ENCODE measurements around the gene BRSK2.
"Not testable (repeated sequence)": the region's sequence is repeated elsewhere in the genome, so short reads cannot be mapped to it uniquely, and the experiment has no call there.

BRSK2 gene

DNA sequence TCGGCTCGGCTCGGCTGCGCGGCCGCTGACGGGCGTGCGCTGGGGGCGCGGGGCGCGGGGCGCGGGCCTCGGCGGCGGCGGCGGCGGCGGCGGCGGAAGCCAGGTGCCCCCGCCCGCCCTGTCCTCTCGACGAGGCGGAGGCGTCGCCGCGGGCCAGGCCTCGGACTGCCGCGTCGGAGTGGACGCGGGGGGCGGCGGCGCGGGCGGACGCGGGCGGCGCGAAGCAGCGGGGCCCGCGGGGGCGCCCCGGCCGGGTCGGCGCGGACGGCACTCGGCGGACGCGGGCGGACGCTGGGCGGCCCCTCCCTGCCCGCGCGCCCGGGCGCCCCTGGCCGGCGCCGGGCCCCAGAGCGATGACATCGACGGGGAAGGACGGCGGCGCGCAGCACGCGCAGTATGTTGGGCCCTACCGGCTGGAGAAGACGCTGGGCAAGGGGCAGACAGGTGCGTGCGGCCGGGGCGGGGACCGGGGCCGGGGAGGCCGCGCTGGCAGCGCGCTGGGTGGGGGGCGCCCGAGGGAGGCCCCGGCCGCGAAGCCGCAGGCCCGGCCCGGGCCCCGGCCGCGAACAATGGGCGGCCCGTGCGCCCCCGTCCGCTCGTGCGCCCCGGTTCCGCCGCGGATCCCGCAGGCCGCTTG lies at the start of gene BRSK2:
BRSK2 (plus strand) TSS at position 3 of the 637 bp plus-strand sequence; CDS start at position 354, 351 bp downstream.
- no peak for FAIRE-seq

DNA sequence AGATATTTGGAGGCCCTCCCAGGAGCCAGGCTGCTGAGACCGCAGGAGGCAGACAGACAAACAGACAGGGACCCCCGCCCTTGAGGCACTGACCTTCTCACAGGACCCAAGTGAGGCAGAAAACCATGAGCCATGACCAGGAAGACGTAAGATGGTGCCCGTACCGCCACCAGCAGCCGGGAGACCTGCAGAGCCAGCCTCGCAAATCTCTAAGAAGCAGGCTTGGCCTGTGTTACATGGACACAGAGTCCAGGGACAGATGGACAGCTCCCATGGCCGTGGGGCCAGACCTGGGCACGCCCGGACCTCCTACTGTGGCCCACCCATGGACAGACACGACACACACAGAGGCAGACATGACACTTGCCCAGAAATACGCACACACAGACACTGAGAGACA lies 49.6 kb upstream of the BRSK2 start:
- no peak for FAIRE-seq

DNA sequence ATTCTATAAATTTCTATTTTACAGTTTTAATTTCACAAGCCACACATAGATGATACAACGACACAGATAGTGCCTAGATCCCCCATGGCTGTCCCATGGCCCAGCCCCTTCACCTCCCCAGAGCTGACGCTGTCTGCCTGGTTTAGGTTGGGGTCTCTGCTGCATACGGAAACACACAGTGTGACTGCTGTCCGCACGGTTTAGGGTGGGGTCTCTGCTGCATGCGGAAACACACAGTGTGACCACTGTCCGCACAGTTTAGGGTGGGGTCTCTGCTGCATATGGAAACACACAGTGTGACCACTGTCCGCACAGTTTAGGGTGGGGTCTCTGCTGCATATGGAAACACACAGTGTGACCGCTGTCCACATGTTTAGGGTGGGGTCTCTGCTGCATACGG lies 48.5 kb upstream of the BRSK2 start:
- FAIRE-seq = not testable (repeated sequence)

GRCh38 chr11:1341928-1342524 lies 47.7 kb upstream of the BRSK2 start:
- no peak for FAIRE-seq

GRCh38 chr11:1342946-1343345 lies 46.8 kb upstream of the BRSK2 start:
- FAIRE-seq = no peak

DNA sequence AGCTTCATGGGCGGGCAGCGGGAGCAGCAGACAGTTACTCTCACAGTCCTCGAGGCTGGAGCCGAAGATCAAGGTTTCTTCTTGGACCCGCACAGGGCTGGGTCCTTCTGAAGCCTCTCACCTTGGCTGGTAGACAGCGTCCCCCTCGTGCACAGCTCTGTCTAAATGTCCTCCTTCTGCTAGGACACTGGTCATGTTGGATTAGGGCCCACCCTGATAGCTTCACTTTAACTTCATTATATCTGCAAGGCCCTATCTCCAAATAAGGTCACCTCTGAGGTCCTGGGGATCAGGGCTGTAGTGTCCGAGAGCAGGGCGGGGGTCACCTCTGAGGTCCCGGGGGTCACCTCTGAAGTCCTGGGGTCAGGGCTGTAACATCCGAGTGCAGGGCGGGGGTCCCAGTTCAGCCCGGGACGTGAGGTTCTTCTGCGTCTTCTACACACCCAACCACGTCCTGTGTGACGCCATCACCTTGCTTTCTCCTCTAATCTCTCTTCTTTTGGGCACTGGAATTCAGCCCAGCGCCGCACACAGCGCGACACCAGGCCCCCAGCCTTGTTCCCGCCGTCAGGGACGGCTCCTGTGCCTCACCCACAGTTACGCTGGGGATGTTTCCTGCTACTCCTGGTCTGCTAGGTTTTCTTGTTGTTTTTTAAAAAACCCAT lies 46.2 kb upstream of the BRSK2 start:
- FAIRE-seq = no peak

DNA sequence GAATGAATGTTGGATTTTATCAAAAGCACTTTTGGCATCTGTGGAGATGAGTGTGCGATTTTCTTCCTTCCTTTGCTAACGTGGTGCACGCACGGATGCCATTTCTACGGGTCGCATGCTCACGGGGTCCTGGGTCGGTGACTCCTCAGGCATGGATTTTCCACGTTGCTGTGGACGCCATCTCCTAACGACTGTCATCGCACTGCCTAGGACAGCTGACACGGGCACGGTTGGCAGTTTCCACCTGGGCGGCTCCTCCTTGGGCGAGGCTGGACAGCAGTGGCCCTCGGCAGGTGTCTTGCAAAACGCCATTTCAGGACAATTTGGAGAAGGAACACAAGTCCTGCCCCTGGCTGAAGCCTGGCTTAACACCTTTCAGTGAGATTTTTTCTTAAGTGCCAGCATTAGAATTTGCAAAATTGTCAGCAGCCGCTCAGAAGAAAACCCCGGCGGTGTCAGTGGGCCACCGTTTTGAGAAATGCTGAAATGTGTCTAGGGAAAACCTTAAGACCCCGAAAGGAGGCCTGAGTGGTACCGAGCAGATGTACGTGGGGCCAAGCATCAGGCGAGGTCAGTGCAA lies 45.6 kb upstream of the BRSK2 start:
- FAIRE-seq = no peak

- no peak for FAIRE-seq
Observed at GRCh38 chr11:1345737-1346513, 43.8 kb upstream of the BRSK2 start.

DNA sequence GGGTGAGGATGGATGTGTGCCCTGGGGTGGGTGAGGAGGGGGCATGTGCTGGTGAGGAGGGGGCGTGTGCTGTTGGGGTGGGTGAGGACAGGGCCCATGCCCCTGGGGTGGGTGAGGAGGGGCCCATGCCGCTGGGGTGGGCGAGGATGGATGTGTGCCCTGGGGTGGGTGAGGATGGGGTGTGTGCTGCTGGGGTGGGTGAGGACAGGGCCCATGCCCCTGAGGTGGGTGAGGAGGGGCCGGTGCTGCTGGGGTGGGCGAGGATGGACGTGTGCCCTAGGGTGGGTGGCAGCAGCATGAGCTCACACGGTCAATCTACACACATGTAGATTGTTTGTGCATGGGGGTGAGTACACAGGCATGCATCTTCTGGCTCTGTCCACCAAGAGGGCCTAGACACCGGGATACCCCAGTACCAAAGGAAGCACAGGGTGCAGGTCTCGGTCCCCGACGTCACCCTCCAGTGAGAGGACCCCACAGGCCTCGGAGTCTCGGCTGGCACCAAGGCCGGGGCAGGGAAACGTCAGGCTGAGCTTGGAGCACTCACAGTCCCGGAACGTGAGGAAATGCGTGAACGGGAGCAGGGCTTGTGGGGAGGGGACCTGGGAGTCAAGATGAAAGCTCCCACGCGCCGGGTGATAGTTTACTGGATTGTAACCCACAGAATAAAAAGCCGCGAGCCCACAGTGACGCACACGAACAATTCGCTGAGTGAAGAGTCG lies 42.9 kb upstream of the BRSK2 start:
- FAIRE-seq = no peak

GRCh38 chr11:1347411-1347999 lies 42.2 kb upstream of the BRSK2 start:
- FAIRE-seq = not testable (repeated sequence)

GRCh38 chr11:1348146-1348795 lies 41.5 kb upstream of the BRSK2 start:
- no peak for FAIRE-seq

DNA sequence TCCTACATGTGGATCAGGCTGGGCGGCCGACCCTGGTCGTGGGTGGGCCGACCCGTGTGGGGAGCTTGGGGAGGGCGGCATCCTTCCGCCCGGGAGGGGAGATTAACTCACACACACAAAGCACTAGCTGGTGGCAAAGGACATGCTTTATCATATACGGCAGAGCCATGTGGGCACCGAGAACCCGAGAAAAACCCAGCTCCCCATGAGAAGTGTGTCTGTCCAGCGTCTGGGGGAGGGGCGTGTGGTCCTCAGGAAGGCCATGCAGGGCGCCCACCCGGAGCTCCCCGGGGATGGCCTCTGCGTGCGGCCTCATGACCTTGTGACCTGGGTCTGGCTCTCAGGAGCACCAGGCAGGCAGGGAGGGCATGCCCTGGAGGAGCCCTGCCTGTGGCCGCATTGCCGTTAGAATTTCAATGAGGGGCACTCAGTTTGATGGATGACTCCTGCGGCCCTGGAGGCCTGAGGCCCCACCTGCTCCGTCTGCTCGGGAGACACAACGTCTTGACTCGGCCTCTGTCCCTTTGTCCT lies 40.9 kb upstream of the BRSK2 start:
- FAIRE-seq = no peak

GRCh38 chr11:1349327-1350041 lies 40.2 kb upstream of the BRSK2 start:
- no peak for FAIRE-seq

DNA sequence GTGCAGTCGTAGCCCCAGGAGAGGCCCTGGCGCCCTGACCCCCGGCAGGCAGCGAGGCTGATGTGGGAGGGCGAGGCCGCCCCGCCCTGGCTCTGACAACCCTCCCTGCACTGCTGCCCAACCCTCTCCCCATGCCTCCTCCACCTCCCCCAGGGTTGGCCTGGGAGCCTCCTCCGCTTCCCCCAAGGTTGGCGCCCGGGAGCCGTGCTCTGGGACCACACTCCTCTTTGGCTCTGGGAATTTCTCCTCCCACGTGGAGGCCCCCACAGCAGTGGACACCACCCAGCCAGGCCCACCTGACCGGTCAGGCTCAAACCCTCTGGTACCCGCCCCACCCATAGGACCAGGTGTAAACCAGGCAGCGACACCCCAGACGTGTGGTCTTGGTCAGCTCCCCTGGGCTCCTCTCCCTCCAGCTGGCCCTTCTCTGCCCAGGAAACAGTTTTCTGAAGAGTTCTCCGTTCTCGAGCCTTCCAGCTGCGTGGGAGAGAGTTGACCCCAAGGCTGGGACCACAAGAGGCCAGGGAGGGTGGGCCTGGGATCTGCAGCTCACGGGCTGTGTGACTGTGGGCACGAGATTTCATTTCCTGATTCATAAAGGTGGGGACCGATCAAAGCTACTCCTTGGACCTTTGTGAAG lies 39.5 kb upstream of the BRSK2 start:
- FAIRE-seq = no peak

DNA sequence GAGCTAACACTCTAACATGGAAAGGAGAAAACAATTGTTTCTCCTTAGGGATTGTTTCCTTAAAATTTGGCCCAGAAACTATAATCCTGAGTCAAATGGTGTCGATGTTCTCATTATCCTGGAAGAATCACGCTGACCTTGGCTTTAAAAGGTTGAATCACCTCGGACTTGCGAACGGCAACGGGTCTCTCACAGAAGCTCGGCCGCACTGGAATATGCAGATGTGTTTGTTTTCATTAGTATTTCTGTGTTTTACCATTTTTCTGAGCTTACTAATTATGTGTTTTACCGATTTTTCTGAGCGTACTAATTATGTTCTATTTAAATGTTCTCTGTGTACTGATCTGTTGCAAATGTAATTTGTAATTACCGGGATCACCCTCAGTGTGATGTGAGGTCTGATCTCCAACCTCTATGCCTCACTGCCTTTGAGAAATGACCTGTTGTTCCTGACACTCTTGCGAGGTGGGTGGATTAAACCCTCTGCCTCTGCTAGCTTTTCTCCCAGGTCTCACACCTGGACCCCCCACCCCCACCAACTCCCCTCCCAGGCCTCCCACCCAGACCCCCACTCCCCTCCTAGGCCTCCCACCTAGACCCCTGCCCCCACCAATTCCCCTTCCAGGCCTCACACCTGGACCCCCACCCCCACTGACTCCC lies 38.3 kb upstream of the BRSK2 start:
- peak; percentile 13 for FAIRE-seq

- FAIRE-seq = no peak
Observed at GRCh38 chr11:1352696-1353382, 36.9 kb upstream of the BRSK2 start.

DNA sequence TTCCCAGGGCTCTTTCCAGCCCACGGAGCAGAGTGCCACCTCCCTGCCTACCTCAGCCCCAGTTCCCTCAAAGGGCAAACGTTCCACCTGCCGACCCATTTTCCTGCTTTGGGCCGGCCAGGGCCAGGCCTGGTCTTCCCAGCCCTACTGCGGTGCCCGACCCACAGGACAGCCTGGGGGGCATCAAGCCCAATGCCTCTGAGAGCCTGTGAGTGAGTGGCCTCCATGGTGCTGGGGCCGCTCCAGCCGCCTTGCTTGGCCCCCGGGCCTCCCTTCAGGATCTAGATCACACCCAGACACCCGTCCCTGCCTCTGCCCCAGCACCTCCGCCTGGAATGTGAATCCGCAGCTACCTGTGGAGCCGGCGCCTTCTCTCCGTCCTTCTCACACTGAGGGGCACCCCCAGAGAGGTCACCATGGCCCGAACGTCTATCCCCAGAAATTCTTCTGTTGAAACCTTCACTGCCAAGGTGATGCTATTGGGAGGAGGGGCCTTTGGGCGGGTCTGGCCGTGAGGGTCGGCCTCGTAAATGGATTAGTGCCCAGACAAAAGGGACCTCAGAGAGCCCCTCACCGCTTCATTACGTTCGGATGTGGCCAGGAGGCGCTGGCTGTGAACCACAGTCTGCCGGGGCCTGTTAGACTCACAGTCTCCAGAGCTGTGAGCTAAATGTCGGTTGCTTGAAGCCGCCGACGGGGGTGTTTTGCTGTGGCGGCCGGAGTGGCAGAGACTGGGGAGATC lies 36.2 kb upstream of the BRSK2 start:
- no peak for FAIRE-seq
